PC-3 (cell line): ENCODE data around the gene ABCG5. TPM values are rescaled to one million over a fixed set of nuclear protein-coding genes. Genes with fewer than 3 reads are reported as not detected.

Experiments used
- ATAC-seq: fragments of 200-7000 bp; cut with Tn5 transposase; 2 replicates; pipeline ENCODE4 v1.9.1; 2020; ENCODE audit warnings: mild to moderate bottlenecking, moderate library complexity
- BruUV-seq: library from RNA; stranded (reverse); fragments of 400-500 nt; replicated peaks from 2 replicates; lab custom pipeline; 2021; lab: Mats Ljungman, UMichigan
- CTCF ChIA-PET: fragments of 300-600 bp; sonication (Branson Sonifier 250); formaldehyde crosslinking; loops from one replicate; lab custom pipeline; 2022; ENCODE audit warnings: antibody characterized with exemption; lab: Charles Lee
- POLR2A ChIA-PET: fragments of 300-600 bp; sonication (Branson Sonifier 250); formaldehyde crosslinking; loops from one replicate; lab custom pipeline; 2022; ENCODE audit warnings: antibody characterized with exemption; ENCODE audit not compliant: unreplicated experiment; lab: Charles Lee
- DNase-seq: peaks from one replicate; pipeline ENCODE4 v3.0.0-alpha.2; 2015
- H2AFZ ChIP-seq: fragments of 300-600 bp; sonication (generic); 2 replicates; pipeline ENCODE4 v1.6.0; 2016; ENCODE audit warnings: antibody characterized with exemption, low read length
- H3F3A ChIP-seq: fragments of 300-600 bp; sonication (generic); one replicate; pipeline ENCODE4 v1.6.0; 2017; ENCODE audit warnings: antibody characterized with exemption, low read length, control low read depth, mild to moderate bottlenecking; ENCODE audit not compliant: unreplicated experiment
- H3K27ac ChIP-seq: fragments of 300-600 bp; sonication (generic); 2 replicates; pipeline ENCODE4 v1.5.1; 2016; ENCODE audit warnings: mild to moderate bottlenecking, low read length
- H3K27me3 ChIP-seq: fragments of 300-600 bp; sonication (generic); 2 replicates; pipeline ENCODE4 v1.6.1; 2016; ENCODE audit warnings: low read length, mixed read lengths
- H3K36me3 ChIP-seq: fragments of 300-600 bp; sonication (generic); 2 replicates; pipeline ENCODE4 v1.6.1; 2016; ENCODE audit warnings: low read depth, mixed run types, low read length, mixed read lengths
- H3K4me1 ChIP-seq: fragments of 300-600 bp; sonication (generic); 2 replicates; pipeline ENCODE4 v1.5.1; 2016; ENCODE audit warnings: low read length; ENCODE audit not compliant: insufficient read depth
- H3K4me2 ChIP-seq: fragments of 300-600 bp; sonication (generic); 2 replicates; pipeline ENCODE4 v1.6.0; 2016; ENCODE audit warnings: low read length
- H3K4me3 ChIP-seq: fragments of 300-600 bp; sonication (generic); 2 replicates; pipeline ENCODE4 v1.5.1; 2016; ENCODE audit warnings: mild to moderate bottlenecking, low read length, mixed read lengths
- H3K79me2 ChIP-seq: fragments of 300-600 bp; sonication (generic); 2 replicates; pipeline ENCODE4 v1.6.1; 2017; ENCODE audit warnings: low read length, mixed read lengths
- H3K9ac ChIP-seq: fragments of 300-600 bp; sonication (generic); 2 replicates; pipeline ENCODE4 v1.6.0; 2016; ENCODE audit warnings: mild to moderate bottlenecking, low read length
- H3K9me2 ChIP-seq: fragments of 300-600 bp; sonication (generic); replicated peaks from 2 replicates; pipeline ENCODE4 v1.6.1; 2016; ENCODE audit warnings: mixed run types, low read length, mixed read lengths
- H3K9me3 ChIP-seq: fragments of 300-600 bp; sonication (generic); 2 replicates; pipeline ENCODE4 v1.6.1; 2016; ENCODE audit warnings: low read length, mixed read lengths
- H4K20me1 ChIP-seq: fragments of 300-600 bp; sonication (generic); 2 replicates; pipeline ENCODE4 v1.6.1; 2016; ENCODE audit warnings: low read length, mixed read lengths
- CTCF ChIP-seq: fragments of 300-600 bp; sonication (generic); conservative IDR thresholded peaks from 2 replicates; pipeline ENCODE4 v1.5.1; 2017; ENCODE audit warnings: antibody characterized with exemption, low read depth, mild to moderate bottlenecking, low read length
- EZH2 ChIP-seq: fragments of 300-600 bp; sonication (generic); IDR thresholded peaks from one replicate; pipeline ENCODE4 v1.6.1; 2017; ENCODE audit warnings: antibody characterized with exemption, mild to moderate bottlenecking, low read length; ENCODE audit not compliant: unreplicated experiment
- EZH2phosphoT487 ChIP-seq: fragments of 300-600 bp; sonication (generic); IDR thresholded peaks from 2 replicates; pipeline ENCODE4 v1.6.1; 2018; ENCODE audit warnings: mild to moderate bottlenecking, antibody characterized with exemption, low read length, borderline replicate concordance
- intact Hi-C: fragments of 100-400 bp; cut with micrococcal nuclease; formaldehyde crosslinking; loops from 2 replicates; pipeline ENCODE4 v1.9.0; 2023
- total RNA-seq: library from RNA; depleted of rRNA; stranded (reverse); fragments of >200 nt; gene quantifications from 2 replicates; pipeline ENCODE4 v1.2.3, GENCODE V29; 2014

ABCG5 gene
- total RNA-seq, 1 experiment from 2014 or later = not detected

GRCh38 chr2:43846140-43846793 lies 7.6 kb upstream of the ABCG5 start:
- Histone ChIP-seq H3K27ac (no peak overlapping the region), H3K9me3 (no peaks in the 10 kb centered on the region), H3K9me2 (no peaks in the 10 kb centered on the region), H3K4me2 (no peak overlapping the region), H3K36me3 (no peaks in the 10 kb centered on the region), H3F3A (no peaks in the 10 kb centered on the region), H2AFZ (no peak overlapping the region), H3K27me3 (no peaks in the 10 kb centered on the region), H4K20me1 (no peaks in the 10 kb centered on the region), H3K9ac (no peak overlapping the region), H3K79me2 (no peaks in the 10 kb centered on the region), H3K4me3 (no peak overlapping the region), H3K4me1 (no peaks in the 10 kb centered on the region)
- TF ChIP-seq CTCF = no peak
- no peak for TF ChIP-seq EZH2
- TF ChIP-seq EZH2phosphoT487 = no peak
- ATAC-seq (no peak), DNase-seq (no peak)
- intact Hi-C loops = no loop called here
- no TSS peak for BruUV-seq
- CTCF ChIA-PET = interaction anchor here (0.6 kb wide), 1 partner anchor 946 kb away, joined by 3 read pairs; no protein-coding TSS in a partner anchor
- POLR2A ChIA-PET = no interaction called here

GRCh38 chr2:43845181-43845580 lies 6.5 kb upstream of the ABCG5 start:
- no TSS peak for BruUV-seq
- TF ChIP-seq EZH2 (no peak), EZH2phosphoT487 (no peak), CTCF (no peak)
- intact Hi-C loops = no loop called here
- POLR2A ChIA-PET = no interaction called here
- no peaks in the 10 kb centered on the region for H4K20me1 ChIP-seq
- H3F3A ChIP-seq = no peaks in the 10 kb centered on the region
- no peaks in the 10 kb centered on the region for H3K9me2 ChIP-seq
- H3K27me3 ChIP-seq = no peaks in the 10 kb centered on the region
- no peak overlapping the region for H3K27ac ChIP-seq
- no peaks in the 10 kb centered on the region for H3K79me2 ChIP-seq
- CTCF ChIA-PET = no interaction called here
- no peak overlapping the region for H3K4me2 ChIP-seq
- no peak overlapping the region for H3K4me3 ChIP-seq
- ATAC-seq (no peak), DNase-seq (no peak)
- no peak overlapping the region for H2AFZ ChIP-seq
- H3K9me3 ChIP-seq = no peaks in the 10 kb centered on the region
- H3K4me1 ChIP-seq = no peaks in the 10 kb centered on the region
- H3K36me3 ChIP-seq = no peaks in the 10 kb centered on the region
- H3K9ac ChIP-seq = no peak overlapping the region

- H3K36me3 ChIP-seq = no peaks in the 10 kb centered on the region
- no peaks in the 10 kb centered on the region for H3K4me1 ChIP-seq
- no peak overlapping the region for H3K4me2 ChIP-seq
- ATAC-seq = no peak
- no peak for DNase-seq
- intact Hi-C loops = no loop called here
- H3K9ac ChIP-seq = no peak overlapping the region
- CTCF ChIA-PET = no interaction called here
- BruUV-seq = no TSS peak
- TF ChIP-seq EZH2 (no peak), CTCF (no peak), EZH2phosphoT487 (no peak)
- no peaks in the 10 kb centered on the region for H3K9me3 ChIP-seq
- H3K79me2 ChIP-seq = no peaks in the 10 kb centered on the region
- H3K27me3 ChIP-seq = no peaks in the 10 kb centered on the region
- no peaks in the 10 kb centered on the region for H4K20me1 ChIP-seq
- no peak overlapping the region for H3K4me3 ChIP-seq
- no peaks in the 10 kb centered on the region for H3F3A ChIP-seq
- POLR2A ChIA-PET = no interaction called here
- no peak overlapping the region for H2AFZ ChIP-seq
- H3K9me2 ChIP-seq = no peaks in the 10 kb centered on the region
- no peak overlapping the region for H3K27ac ChIP-seq
These were observed 4.2 kb upstream of the ABCG5 start for GRCh38 chr2:43842866-43843226.
